Measurements from ENCODE around the gene HNRNPL.

DNA sequence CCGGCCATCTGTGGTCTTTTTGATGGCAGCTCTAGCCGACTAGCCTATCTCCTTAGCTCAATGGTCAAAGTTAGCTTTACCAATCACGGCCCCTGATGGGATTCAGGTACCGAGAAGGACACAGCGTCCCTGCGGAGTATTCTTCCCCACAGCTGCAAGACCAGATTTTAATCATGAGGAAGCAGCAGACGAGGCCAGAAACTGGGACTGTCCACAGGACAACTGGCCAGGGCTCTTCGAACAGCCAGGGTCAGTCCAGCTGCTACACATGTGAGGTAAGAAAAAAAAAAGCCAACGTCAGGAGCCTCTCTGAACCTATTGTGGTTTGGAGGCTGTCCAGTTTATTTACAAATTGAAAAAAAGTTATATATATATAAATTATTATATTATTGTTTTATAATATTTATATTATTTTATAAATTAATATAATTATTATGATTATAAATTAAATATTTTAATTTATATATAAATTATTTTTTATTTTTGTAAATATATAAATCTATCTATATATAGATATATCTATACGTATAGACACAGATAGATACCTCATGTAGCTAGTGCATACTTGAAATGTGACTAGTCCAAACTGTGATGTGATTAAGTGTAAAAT, 17.5 kb upstream of the HNRNPL start:
- TF ChIP-seq, protein P1, sequence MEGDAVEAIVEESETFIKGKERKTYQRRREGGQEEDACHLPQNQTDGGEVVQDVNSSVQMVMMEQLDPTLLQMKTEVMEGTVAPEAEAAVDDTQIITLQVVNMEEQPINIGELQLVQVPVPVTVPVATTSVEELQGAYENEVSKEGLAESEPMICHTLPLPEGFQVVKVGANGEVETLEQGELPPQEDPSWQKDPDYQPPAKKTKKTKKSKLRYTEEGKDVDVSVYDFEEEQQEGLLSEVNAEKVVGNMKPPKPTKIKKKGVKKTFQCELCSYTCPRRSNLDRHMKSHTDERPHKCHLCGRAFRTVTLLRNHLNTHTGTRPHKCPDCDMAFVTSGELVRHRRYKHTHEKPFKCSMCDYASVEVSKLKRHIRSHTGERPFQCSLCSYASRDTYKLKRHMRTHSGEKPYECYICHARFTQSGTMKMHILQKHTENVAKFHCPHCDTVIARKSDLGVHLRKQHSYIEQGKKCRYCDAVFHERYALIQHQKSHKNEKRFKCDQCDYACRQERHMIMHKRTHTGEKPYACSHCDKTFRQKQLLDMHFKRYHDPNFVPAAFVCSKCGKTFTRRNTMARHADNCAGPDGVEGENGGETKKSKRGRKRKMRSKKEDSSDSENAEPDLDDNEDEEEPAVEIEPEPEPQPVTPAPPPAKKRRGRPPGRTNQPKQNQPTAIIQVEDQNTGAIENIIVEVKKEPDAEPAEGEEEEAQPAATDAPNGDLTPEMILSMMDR (IDR thresholded peaks at IDR 0.05) = no peak
- TF ChIP-seq POLR2AphosphoS5 (IDR thresholded peaks at IDR 0.05; ENCODE audit: insufficient read depth in 1 of 2, low read depth in 1 of 2) (no peak), POLR2A (IDR thresholded peaks at IDR 0.05) (no peak)
